Sigmoid colon (tissue), 7 donors: ENCODE results near the gene FHDC1. TPM values are rescaled to one million over a fixed set of nuclear protein-coding genes. Genes with fewer than 3 reads are reported as not detected.

Experiments used
- DNase-seq: peaks from one replicate; pipeline ENCODE4 v3.0.0-alpha.2; 2019
- H3K27ac ChIP-seq, 4 donors: fragments of 200-600 bp; sonication (generic); one replicate each; pipeline ENCODE4 v1.5.1; 2016 to 2019; ENCODE audit warnings: mild to moderate bottlenecking in 1 of 4
- H3K27me3 ChIP-seq, 3 donors: fragments of 200-600 bp; sonication (generic); one replicate each; pipeline ENCODE4 v1.5.1; 2019; ENCODE audit warnings: mild to moderate bottlenecking in 1 of 3
- H3K36me3 ChIP-seq, 4 donors: fragments of 200-600 bp; sonication (generic); one replicate each; pipeline ENCODE4 v1.5.1; 2016 to 2019
- H3K4me1 ChIP-seq, 4 donors: fragments of 200-600 bp; sonication (generic); one replicate each; pipeline ENCODE4 v1.5.1; 2017 to 2019
- H3K4me3 ChIP-seq, 4 donors: fragments of 200-600 bp; sonication (generic); one replicate each; pipeline ENCODE4 v1.5.1; 2017 to 2019; ENCODE audit warnings: mild to moderate bottlenecking in 2 of 4, moderate library complexity in 1 of 4
- H3K9me3 ChIP-seq, 4 donors: fragments of 200-600 bp in 3 of 4; sonication (generic) in 3 of 4; one replicate each; pipeline versions ENCODE4 v1.5.1 to v1.6.1; 2013 to 2019
- EP300 ChIP-seq, 4 donors: sonication (generic); formaldehyde crosslinking; IDR thresholded peaks; one replicate each; pipeline ENCODE4 v1.6.1; 2017; ENCODE audit warnings: antibody characterized with exemption in 4 of 4
- POLR2A ChIP-seq, 2 donors: fragments of 450-650 bp; IDR thresholded peaks; one replicate each; pipeline ENCODE4 v1.6.1; 2016; ENCODE audit warnings: antibody characterized with exemption in 2 of 2, mild to moderate bottlenecking in 2 of 2, moderate library complexity in 2 of 2
- POLR2AphosphoS5 ChIP-seq, 4 donors: sonication (generic); formaldehyde crosslinking; IDR thresholded peaks; one replicate each; pipeline ENCODE4 v1.6.1; 2017; ENCODE audit warnings: antibody characterized with exemption in 4 of 4
- WGBS, 2 donors: extraction: QIAGEN DNeasy Blood & Tissue Kit; methylation state at CpG; one replicate each; pipeline ENCODE4 v1.1.7; 2013; 5-methylcytosine and 5-hydroxymethylcytosine counted together
- intact Hi-C: fragments of 100-400 bp; cut with DNase I; formaldehyde crosslinking; loops from one replicate; pipeline ENCODE4 v1.15.1; 2023
- polyA plus RNA-seq, 3 donors: library from polyadenylated mRNA; stranded (reverse); fragments of 200-250 nt; gene quantifications; one replicate each; pipeline ENCODE4 v1.2.3, GENCODE V29; 2013
- total RNA-seq, 4 donors: library from RNA; depleted of rRNA; stranded (reverse); fragments of >200 nt; gene quantifications; one replicate each; pipeline ENCODE4 v1.1.0, GENCODE V29; 2016
- TF ChIP-seq, protein P1 (sequence below), 4 experiments: fragments of 450-650 bp in 3 of 4; fragments of 200-600 bp in 1 of 4; IDR thresholded peaks; one replicate each; pipeline ENCODE4 v1.5.1; 2016 to 2019; ENCODE audit warnings: antibody characterized with exemption in 4 of 4, mild to moderate bottlenecking in 3 of 4, moderate library complexity in 2 of 4
- donor health status: healthy with polysubstance abuse.
- donor health status: Bipolar disorder and iron deficiency.
- donor health status: healthy.

FHDC1 gene
- total and polyA plus RNA-seq, 7 donors, result 0.66 to 7.2 (median 2.2) TPM

DNA sequence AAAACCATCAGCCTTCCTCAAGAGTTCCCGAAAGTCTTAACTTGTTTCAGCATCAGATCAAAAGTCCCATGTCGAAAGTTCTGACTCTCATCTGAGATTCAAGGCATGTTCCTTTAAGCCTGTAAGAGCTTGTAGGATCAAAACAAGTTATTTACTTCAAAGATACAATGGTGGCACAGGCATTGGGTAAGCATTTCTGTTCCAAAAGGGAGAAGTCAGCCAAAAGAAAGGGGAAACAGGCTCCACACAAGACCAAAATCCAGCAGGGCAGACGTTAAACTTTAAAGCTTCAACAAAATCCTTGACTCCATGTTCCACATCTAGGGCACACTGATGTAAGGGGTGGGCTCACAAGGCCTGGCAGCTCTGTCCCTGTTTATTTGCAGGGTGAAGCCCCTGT lies 91.7 kb downstream of the FHDC1 start:
- Histone ChIP-seq H3K27ac (no peak overlapping the region), H3K4me1 (no peaks in the 10 kb centered on the region), H3K9me3 (peaks cover 0 to 9% (median 2%) of the 10 kb centered on the region in 4 donors), H3K27me3 (no peaks in the 10 kb centered on the region), H3K36me3 (no peaks in the 10 kb centered on the region), H3K4me3 (no peak overlapping the region)
- DNase-seq, result no peak
- intact Hi-C loops, result no loop called here
- 82 to 85% methylated on average over 3 of the region's 3 CpGs for WGBS, 2 donors
- TF ChIP-seq POLR2A (IDR thresholded peaks at IDR 0.05) (no peak), EP300 (IDR thresholded peaks at IDR 0.05) (no peak), POLR2AphosphoS5 (IDR thresholded peaks at IDR 0.05) (no peak)
- TF ChIP-seq, protein P1, sequence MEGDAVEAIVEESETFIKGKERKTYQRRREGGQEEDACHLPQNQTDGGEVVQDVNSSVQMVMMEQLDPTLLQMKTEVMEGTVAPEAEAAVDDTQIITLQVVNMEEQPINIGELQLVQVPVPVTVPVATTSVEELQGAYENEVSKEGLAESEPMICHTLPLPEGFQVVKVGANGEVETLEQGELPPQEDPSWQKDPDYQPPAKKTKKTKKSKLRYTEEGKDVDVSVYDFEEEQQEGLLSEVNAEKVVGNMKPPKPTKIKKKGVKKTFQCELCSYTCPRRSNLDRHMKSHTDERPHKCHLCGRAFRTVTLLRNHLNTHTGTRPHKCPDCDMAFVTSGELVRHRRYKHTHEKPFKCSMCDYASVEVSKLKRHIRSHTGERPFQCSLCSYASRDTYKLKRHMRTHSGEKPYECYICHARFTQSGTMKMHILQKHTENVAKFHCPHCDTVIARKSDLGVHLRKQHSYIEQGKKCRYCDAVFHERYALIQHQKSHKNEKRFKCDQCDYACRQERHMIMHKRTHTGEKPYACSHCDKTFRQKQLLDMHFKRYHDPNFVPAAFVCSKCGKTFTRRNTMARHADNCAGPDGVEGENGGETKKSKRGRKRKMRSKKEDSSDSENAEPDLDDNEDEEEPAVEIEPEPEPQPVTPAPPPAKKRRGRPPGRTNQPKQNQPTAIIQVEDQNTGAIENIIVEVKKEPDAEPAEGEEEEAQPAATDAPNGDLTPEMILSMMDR (IDR thresholded peaks at IDR 0.05), result no peak

DNA sequence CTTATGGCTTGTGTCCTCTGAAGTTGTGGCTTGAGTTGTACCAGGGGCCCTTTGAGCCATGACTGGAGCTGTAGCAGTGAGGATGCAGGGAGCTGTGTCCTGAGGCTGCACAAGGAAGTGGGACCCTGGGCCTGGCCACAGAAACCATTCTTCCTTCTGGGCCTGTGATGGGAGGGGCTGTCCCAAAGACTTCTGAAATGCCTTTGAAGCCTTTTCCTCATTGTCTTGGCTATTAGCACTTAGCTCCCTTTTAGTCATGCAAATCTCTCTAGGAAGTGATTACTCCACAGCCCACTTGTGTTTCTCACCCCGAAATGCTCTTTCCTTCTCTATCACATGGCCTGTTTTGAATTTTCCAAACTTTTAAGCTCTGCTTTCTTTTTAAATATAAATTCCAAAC lies 92.4 kb downstream of the FHDC1 start:
- intact Hi-C loops, result no loop called here
- WGBS, 2 donors, result 72 to 82% methylated on average over 1 of the region's 1 CpG
- H3K4me3 ChIP-seq, result no peak overlapping the region
- TF ChIP-seq POLR2AphosphoS5 (IDR thresholded peaks at IDR 0.05), result no peak
- no peak for TF ChIP-seq EP300 (IDR thresholded peaks at IDR 0.05)
- TF ChIP-seq, protein P1 (IDR thresholded peaks at IDR 0.05), result no peak
- TF ChIP-seq POLR2A (IDR thresholded peaks at IDR 0.05), result no peak
- H3K9me3 ChIP-seq, result peaks cover 0 to 9% (median 2%) of the 10 kb centered on the region in 4 donors
- no peak for DNase-seq
- H3K27ac ChIP-seq, result no peak overlapping the region
- no peaks in the 10 kb centered on the region for H3K27me3 ChIP-seq
- no peaks in the 10 kb centered on the region for H3K4me1 ChIP-seq
- H3K36me3 ChIP-seq, result no peaks in the 10 kb centered on the region

Other genes with a start within 250 kb of the FHDC1 start
- gene TIGD4, start 156.6 kb upstream of the FHDC1 start, total RNA-seq, result under 1 TPM; 0.33 to 0.83 (median 0.38) TPM
- under 1 TPM in 1 of 3 donors, not detected in 2; 0.25 TPM for gene TIGD4, start 156.6 kb upstream of the FHDC1 start, polyA plus RNA-seq
- 10 to 100 TPM; 22.1 to 33.5 (median 28.3) TPM for gene ARFIP1, start 156.4 kb upstream of the FHDC1 start, total RNA-seq
- 10 to 100 TPM; 27.4 to 50.9 (median 36.0) TPM for gene ARFIP1, start 156.4 kb upstream of the FHDC1 start, polyA plus RNA-seq